ENCODE measurements around the gene WARS2. TPM values are rescaled to one million over a fixed set of nuclear protein-coding genes. Genes with fewer than 3 reads are reported as not detected.

Gene WARS2
- total and polyA plus RNA-seq, 4 donors, result 4.6 to 33.2 (median 11.3) TPM

DNA sequence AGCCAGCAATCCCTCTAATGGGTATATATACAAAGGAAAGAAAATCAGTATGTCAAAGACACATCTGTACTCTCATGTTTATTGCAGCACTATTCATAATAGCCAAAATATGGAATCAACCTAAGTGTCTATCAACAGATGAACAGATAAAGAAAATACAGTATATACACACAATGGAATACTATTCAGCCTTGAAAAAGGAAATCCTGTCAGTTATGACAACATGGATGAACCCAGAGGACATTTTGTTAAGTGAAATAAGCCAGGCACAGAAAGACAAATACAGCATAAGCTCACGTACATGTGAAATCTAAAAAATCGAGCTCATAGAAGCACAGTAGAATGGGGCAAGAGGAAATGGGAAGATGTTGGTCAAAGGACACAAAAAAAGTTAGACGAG, 69.1 kb downstream of the WARS2 start:
- TF ChIP-seq, protein P1, sequence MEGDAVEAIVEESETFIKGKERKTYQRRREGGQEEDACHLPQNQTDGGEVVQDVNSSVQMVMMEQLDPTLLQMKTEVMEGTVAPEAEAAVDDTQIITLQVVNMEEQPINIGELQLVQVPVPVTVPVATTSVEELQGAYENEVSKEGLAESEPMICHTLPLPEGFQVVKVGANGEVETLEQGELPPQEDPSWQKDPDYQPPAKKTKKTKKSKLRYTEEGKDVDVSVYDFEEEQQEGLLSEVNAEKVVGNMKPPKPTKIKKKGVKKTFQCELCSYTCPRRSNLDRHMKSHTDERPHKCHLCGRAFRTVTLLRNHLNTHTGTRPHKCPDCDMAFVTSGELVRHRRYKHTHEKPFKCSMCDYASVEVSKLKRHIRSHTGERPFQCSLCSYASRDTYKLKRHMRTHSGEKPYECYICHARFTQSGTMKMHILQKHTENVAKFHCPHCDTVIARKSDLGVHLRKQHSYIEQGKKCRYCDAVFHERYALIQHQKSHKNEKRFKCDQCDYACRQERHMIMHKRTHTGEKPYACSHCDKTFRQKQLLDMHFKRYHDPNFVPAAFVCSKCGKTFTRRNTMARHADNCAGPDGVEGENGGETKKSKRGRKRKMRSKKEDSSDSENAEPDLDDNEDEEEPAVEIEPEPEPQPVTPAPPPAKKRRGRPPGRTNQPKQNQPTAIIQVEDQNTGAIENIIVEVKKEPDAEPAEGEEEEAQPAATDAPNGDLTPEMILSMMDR (IDR thresholded peaks at IDR 0.05; ENCODE audit: control extremely low read depth, extremely low read depth), result no peak
- WGBS, 2 donors, result 95 to 99% methylated on average over 3 of the region's 3 CpGs

DNA sequence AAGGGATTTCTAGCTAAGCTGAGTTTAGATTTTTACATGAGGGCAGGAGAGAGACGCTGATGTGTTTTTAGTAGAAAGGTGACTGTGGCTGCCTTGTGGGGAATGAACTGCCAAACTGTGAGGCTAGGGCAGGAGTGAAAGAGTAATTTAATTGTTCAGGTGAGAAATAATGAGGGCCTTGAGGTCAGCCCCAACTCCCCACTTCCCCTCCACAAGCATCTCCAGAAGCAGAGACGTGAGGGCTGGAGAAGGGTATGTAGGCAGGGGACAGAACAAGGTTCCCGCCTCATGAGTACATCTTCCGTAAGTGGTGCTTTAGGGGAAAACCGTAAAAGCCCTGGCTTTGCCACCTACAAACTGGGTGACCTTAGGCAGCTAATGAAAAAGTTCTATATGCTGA, 70.8 kb downstream of the WARS2 start:
- no peak for DNase-seq
- 72 to 85% methylated on average over 5 of the region's 5 CpGs for WGBS, 2 donors
- Histone ChIP-seq H3K36me3 (ENCODE audit: control insufficient read depth in 4 of 4, insufficient read depth in 4 of 4, low read length in 4 of 4) (peaks cover 0 to 3% (median 0%) of the 10 kb centered on the region in 4 donors), H3K27me3 (ENCODE audit: control insufficient read depth in 3 of 3, insufficient read depth in 3 of 3, low read length in 2 of 3) (no peaks in the 10 kb centered on the region), H3K27ac (ENCODE audit: low read depth in 1 of 2, low read length in 1 of 2) (no peak overlapping the region), H3K9ac (ENCODE audit: insufficient read depth in 1 of 2, low read length in 2 of 2) (no peak overlapping the region), H3K9me3 (ENCODE audit: control insufficient read depth in 4 of 4, insufficient read depth in 3 of 4, low read length in 3 of 4) (no peaks in the 10 kb centered on the region), H3K4me1 (ENCODE audit: control insufficient read depth in 5 of 5, insufficient read depth in 5 of 5, low read length in 5 of 5) (no peaks in the 10 kb centered on the region), H3K4me3 (no peak overlapping the region)
- TF ChIP-seq, protein P1 (IDR thresholded peaks at IDR 0.05; ENCODE audit: control extremely low read depth, extremely low read depth), result no peak
- no peak for ATAC-seq (ENCODE audit: insufficient read depth, low FRiP score)

More for the DNA sequence above, 69.1 kb downstream of the WARS2 start:
- Histone ChIP-seq H3K27ac (ENCODE audit: low read depth in 1 of 2, low read length in 1 of 2) (no peak overlapping the region), H3K36me3 (ENCODE audit: control insufficient read depth in 4 of 4, insufficient read depth in 4 of 4, low read length in 4 of 4) (peaks cover 0 to 3% (median under 1%) of the 10 kb centered on the region in 4 donors), H3K4me1 (ENCODE audit: control insufficient read depth in 5 of 5, insufficient read depth in 5 of 5, low read length in 5 of 5) (no peaks in the 10 kb centered on the region), H3K27me3 (ENCODE audit: control insufficient read depth in 3 of 3, insufficient read depth in 3 of 3, low read length in 2 of 3) (no peaks in the 10 kb centered on the region), H3K9ac (ENCODE audit: insufficient read depth in 1 of 2, low read length in 2 of 2) (no peak overlapping the region), H3K9me3 (ENCODE audit: control insufficient read depth in 4 of 4, insufficient read depth in 3 of 4, low read length in 3 of 4) (no peaks in the 10 kb centered on the region), H3K4me3 (no peak overlapping the region)
- DNase-seq, result no peak
- ATAC-seq (ENCODE audit: insufficient read depth, low FRiP score), result no peak

DNA sequence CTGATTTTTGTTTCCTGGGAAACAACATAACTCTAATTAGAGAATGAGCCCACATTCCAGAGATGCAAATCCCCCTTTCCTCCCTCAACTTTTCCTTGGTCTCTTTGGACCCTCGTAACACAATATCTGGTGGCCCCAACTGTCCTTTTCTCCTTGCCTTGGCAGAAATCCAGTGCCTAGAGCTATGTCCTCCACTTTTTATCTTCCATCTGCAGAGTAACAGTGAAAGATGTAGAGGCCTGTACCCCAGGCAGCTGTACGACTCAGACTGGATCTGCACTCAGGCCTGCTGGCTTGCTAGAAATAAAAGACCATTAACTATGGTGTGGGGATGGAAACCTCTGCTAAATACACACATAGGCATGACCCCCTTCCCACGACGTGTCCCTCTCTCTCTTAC, 72.0 kb downstream of the WARS2 start:
- 89 to 94% methylated on average over 4 of the region's 4 CpGs for WGBS, 2 donors
- no peak for ATAC-seq (ENCODE audit: insufficient read depth, low FRiP score)

More for the DNA sequence above, 72.0 kb downstream of the WARS2 start:
- no peak overlapping the region for H3K27ac ChIP-seq (ENCODE audit: low read depth in 1 of 2, low read length in 1 of 2)
- H3K9me3 ChIP-seq (ENCODE audit: control insufficient read depth in 4 of 4, insufficient read depth in 3 of 4, low read length in 3 of 4), result no peaks in the 10 kb centered on the region
- no peaks in the 10 kb centered on the region for H3K4me1 ChIP-seq (ENCODE audit: control insufficient read depth in 5 of 5, insufficient read depth in 5 of 5, low read length in 5 of 5)
- no peaks in the 10 kb centered on the region for H3K27me3 ChIP-seq (ENCODE audit: control insufficient read depth in 3 of 3, insufficient read depth in 3 of 3, low read length in 2 of 3)
- no peak for DNase-seq
- H3K36me3 ChIP-seq (ENCODE audit: control insufficient read depth in 4 of 4, insufficient read depth in 4 of 4, low read length in 4 of 4), result no peaks in the 10 kb centered on the region
- no peak overlapping the region for H3K4me3 ChIP-seq
- H3K9ac ChIP-seq (ENCODE audit: insufficient read depth in 1 of 2, low read length in 2 of 2), result no peak overlapping the region
- TF ChIP-seq, protein P1 (IDR thresholded peaks at IDR 0.05; ENCODE audit: control extremely low read depth, extremely low read depth), result no peak
